Measurements from ENCODE around the gene TSN.
"Not testable (repeated sequence)": the region's sequence is repeated elsewhere in the genome, so short reads cannot be mapped to it uniquely, and the experiment has no call there.

Gene TSN

GRCh38 chr2:121804340-121804739 is 48.9 kb downstream of the TSN start:
- Histone ChIP-seq H4K91ac (ENCODE audit: low read depth, low read length, poor library complexity) (no peak overlapping the region), H2BK120ac (ENCODE audit: low read depth, low read length) (no peak overlapping the region), H3K9ac (ENCODE audit: low read depth, low read length, poor library complexity) (no peak overlapping the region), H2AFZ (ENCODE audit: low read length) (peak overlapping the region; percentile 16), H2AK5ac (ENCODE audit: low read depth, low read length) (no peak overlapping the region), H3K4ac (ENCODE audit: low read length) (no peak overlapping the region), H3K14ac (ENCODE audit: low read length) (no peak overlapping the region), H3K18ac (ENCODE audit: low read length) (no peak overlapping the region), H3K27ac (replicated peaks; ENCODE audit: low read length) (no peak overlapping the region), H3K36me3 (replicated peaks in 1 of 2; ENCODE audit: control insufficient read depth in 2 of 2, insufficient read depth in 2 of 2, low read length in 2 of 2) (no peaks in the 10 kb centered on the region), H3K79me1 (ENCODE audit: low read depth, low read length) (no peaks in the 10 kb centered on the region), H3K27me3 (ENCODE audit: control insufficient read depth in 3 of 3, insufficient read depth in 3 of 3, low read depth in 1 of 3, low read length in 3 of 3) (peaks cover 0 to under 1% (median 0%) of the 10 kb centered on the region in 3 experiments), H3K4me2 (ENCODE audit: insufficient read depth, low read length, poor library complexity, severe bottlenecking) (no peak overlapping the region), H3K4me1 (ENCODE audit: control insufficient read depth in 2 of 2, insufficient read depth in 1 of 2, low read depth in 1 of 2, low read length in 2 of 2) (peaks cover 0 to 5% of the 10 kb centered on the region in 2 donors), H2BK15ac (ENCODE audit: low read length) (no peak overlapping the region), H2BK5ac (ENCODE audit: low read length) (no peak overlapping the region), H3K23ac (ENCODE audit: low read depth, low read length, poor library complexity) (no peak overlapping the region), H3K9me3 (replicated peaks in 1 of 2; ENCODE audit: control insufficient read depth in 2 of 2, insufficient read depth in 1 of 2, low read depth in 1 of 2, low read length in 2 of 2) (peaks cover 0 to 3% of the 10 kb centered on the region in 2 donors), H2BK12ac (ENCODE audit: low read length) (no peak overlapping the region), H3K4me3 (ENCODE audit: low read length in 2 of 2) (no peak overlapping the region), H4K8ac (ENCODE audit: low read depth, low read length) (no peak overlapping the region)
- DNase-seq (ENCODE audit: low spot score): no peak
- WGBS, 2 donors (ENCODE audit: extremely low coverage in 2 of 2, insufficient read length in 2 of 2, insufficient replicate concordance in 1 of 2): no CpG with 5 or more reads among the region's 5 CpGs

GRCh38 chr2:121804997-121805765 is 49.7 kb downstream of the TSN start:
- H2BK12ac ChIP-seq (ENCODE audit: low read length): no peak overlapping the region
- no CpG with 5 or more reads among the region's 3 CpGs for WGBS, 2 donors (ENCODE audit: extremely low coverage in 2 of 2, insufficient read length in 2 of 2, insufficient replicate concordance in 1 of 2)
- H3K79me1 ChIP-seq (ENCODE audit: low read depth, low read length): no peaks in the 10 kb centered on the region
- no peak overlapping the region for H2AK5ac ChIP-seq (ENCODE audit: low read depth, low read length)
- no peak overlapping the region for H3K27ac ChIP-seq (replicated peaks; ENCODE audit: low read length)
- no peak overlapping the region for H2BK15ac ChIP-seq (ENCODE audit: low read length)
- H3K9me3 ChIP-seq (replicated peaks in 1 of 2; ENCODE audit: control insufficient read depth in 2 of 2, insufficient read depth in 1 of 2, low read depth in 1 of 2, low read length in 2 of 2): peaks cover 0 to 3% of the 10 kb centered on the region in 2 donors
- no peak overlapping the region for H3K23ac ChIP-seq (ENCODE audit: low read depth, low read length, poor library complexity)
- H3K4ac ChIP-seq (ENCODE audit: low read length): no peak overlapping the region
- no peak overlapping the region for H3K4me2 ChIP-seq (ENCODE audit: insufficient read depth, low read length, poor library complexity, severe bottlenecking)
- H4K8ac ChIP-seq (ENCODE audit: low read depth, low read length): no peak overlapping the region
- no peak overlapping the region for H3K18ac ChIP-seq (ENCODE audit: low read length)
- H3K9ac ChIP-seq (ENCODE audit: low read depth, low read length, poor library complexity): no peak overlapping the region
- no peak overlapping the region for H3K4me3 ChIP-seq (ENCODE audit: low read length in 2 of 2)
- peaks cover 0 to 2% (median 0%) of the 10 kb centered on the region in 3 experiments for H3K27me3 ChIP-seq (ENCODE audit: control insufficient read depth in 3 of 3, insufficient read depth in 3 of 3, low read depth in 1 of 3, low read length in 3 of 3)
- H2BK5ac ChIP-seq (ENCODE audit: low read length): no peak overlapping the region
- H3K36me3 ChIP-seq (replicated peaks in 1 of 2; ENCODE audit: control insufficient read depth in 2 of 2, insufficient read depth in 2 of 2, low read length in 2 of 2): no peaks in the 10 kb centered on the region
- H3K14ac ChIP-seq (ENCODE audit: low read length): no peak overlapping the region
- H2AFZ ChIP-seq (ENCODE audit: low read length): no peak overlapping the region
- H4K91ac ChIP-seq (ENCODE audit: low read depth, low read length, poor library complexity): no peak overlapping the region
- H2BK120ac ChIP-seq (ENCODE audit: low read depth, low read length): no peak overlapping the region
- no peak for DNase-seq (ENCODE audit: low spot score)
- H3K4me1 ChIP-seq (ENCODE audit: control insufficient read depth in 2 of 2, insufficient read depth in 1 of 2, low read depth in 1 of 2, low read length in 2 of 2): peaks cover 0 to 5% of the 10 kb centered on the region in 2 donors

GRCh38 chr2:121805766-121806143 is 50.3 kb downstream of the TSN start:
- Histone ChIP-seq H3K4me1 (ENCODE audit: control insufficient read depth in 2 of 2, insufficient read depth in 1 of 2, low read depth in 1 of 2, low read length in 2 of 2) (peaks cover 0 to 5% of the 10 kb centered on the region in 2 donors), H3K23ac (ENCODE audit: low read depth, low read length, poor library complexity) (no peak overlapping the region), H3K36me3 (replicated peaks in 1 of 2; ENCODE audit: control insufficient read depth in 2 of 2, insufficient read depth in 2 of 2, low read length in 2 of 2) (no peaks in the 10 kb centered on the region), H3K4ac (ENCODE audit: low read length) (no peak overlapping the region), H2AFZ (ENCODE audit: low read length) (no peak overlapping the region), H2BK120ac (ENCODE audit: low read depth, low read length) (no peak overlapping the region), H3K27ac (replicated peaks; ENCODE audit: low read length) (no peak overlapping the region), H3K9me3 (replicated peaks in 1 of 2; ENCODE audit: control insufficient read depth in 2 of 2, insufficient read depth in 1 of 2, low read depth in 1 of 2, low read length in 2 of 2) (peaks cover 0 to 3% of the 10 kb centered on the region in 2 donors), H3K27me3 (ENCODE audit: control insufficient read depth in 3 of 3, insufficient read depth in 3 of 3, low read depth in 1 of 3, low read length in 3 of 3) (peaks cover 0 to 2% (median 0%) of the 10 kb centered on the region in 3 experiments), H2BK5ac (ENCODE audit: low read length) (no peak overlapping the region), H2BK12ac (ENCODE audit: low read length) (no peak overlapping the region), H2AK5ac (ENCODE audit: low read depth, low read length) (no peak overlapping the region), H3K9ac (ENCODE audit: low read depth, low read length, poor library complexity) (no peak overlapping the region), H3K18ac (ENCODE audit: low read length) (no peak overlapping the region), H4K8ac (ENCODE audit: low read depth, low read length) (no peak overlapping the region), H3K4me2 (ENCODE audit: insufficient read depth, low read length, poor library complexity, severe bottlenecking) (no peak overlapping the region), H3K14ac (ENCODE audit: low read length) (no peak overlapping the region), H4K91ac (ENCODE audit: low read depth, low read length, poor library complexity) (no peak overlapping the region), H2BK15ac (ENCODE audit: low read length) (no peak overlapping the region), H3K79me1 (ENCODE audit: low read depth, low read length) (no peaks in the 10 kb centered on the region), H3K4me3 (ENCODE audit: low read length in 2 of 2) (no peak overlapping the region)
- no peak for DNase-seq (ENCODE audit: low spot score)
- whole genome bisulfite sequencing, 2 donors (ENCODE audit: extremely low coverage in 2 of 2, insufficient read length in 2 of 2, insufficient replicate concordance in 1 of 2): no CpG with 5 or more reads among the region's 7 CpGs

- not testable (repeated sequence) for H3K9ac ChIP-seq (ENCODE audit: low read depth, low read length, poor library complexity); H2BK15ac ChIP-seq (ENCODE audit: low read length); H3K4me3 ChIP-seq (ENCODE audit: low read length in 2 of 2); H3K23ac ChIP-seq (ENCODE audit: low read depth, low read length, poor library complexity); H3K4ac ChIP-seq (ENCODE audit: low read length); H3K79me1 ChIP-seq (ENCODE audit: low read depth, low read length); H2AFZ ChIP-seq (ENCODE audit: low read length); H2AK5ac ChIP-seq (ENCODE audit: low read depth, low read length); H2BK12ac ChIP-seq (ENCODE audit: low read length); H3K4me1 ChIP-seq (ENCODE audit: control insufficient read depth in 2 of 2, insufficient read depth in 1 of 2, low read depth in 1 of 2, low read length in 2 of 2); H3K9me3 ChIP-seq (replicated peaks in 1 of 2; ENCODE audit: control insufficient read depth in 2 of 2, insufficient read depth in 1 of 2, low read depth in 1 of 2, low read length in 2 of 2); H3K18ac ChIP-seq (ENCODE audit: low read length); H4K91ac ChIP-seq (ENCODE audit: low read depth, low read length, poor library complexity); H4K8ac ChIP-seq (ENCODE audit: low read depth, low read length); H2BK5ac ChIP-seq (ENCODE audit: low read length); DNase-seq (ENCODE audit: low spot score); H3K27me3 ChIP-seq (ENCODE audit: control insufficient read depth in 3 of 3, insufficient read depth in 3 of 3, low read depth in 1 of 3, low read length in 3 of 3); H3K4me2 ChIP-seq (ENCODE audit: insufficient read depth, low read length, poor library complexity, severe bottlenecking); H3K36me3 ChIP-seq (replicated peaks in 1 of 2; ENCODE audit: control insufficient read depth in 2 of 2, insufficient read depth in 2 of 2, low read length in 2 of 2); H3K27ac ChIP-seq (replicated peaks; ENCODE audit: low read length); H3K14ac ChIP-seq (ENCODE audit: low read length); H2BK120ac ChIP-seq (ENCODE audit: low read depth, low read length)
- no CpG with 5 or more reads among the region's 8 CpGs for WGBS, 2 donors (ENCODE audit: extremely low coverage in 2 of 2, insufficient read length in 2 of 2, insufficient replicate concordance in 1 of 2)
Measured at GRCh38 chr2:121807771-121808170, 52.3 kb downstream of the TSN start.

All from neuronal stem cell (in vitro differentiated cells).